T-cell (primary cell): ENCODE measurements around the gene DIP2C. TPM values are rescaled to one million over a fixed set of nuclear protein-coding genes. Genes with fewer than 3 reads are reported as not detected.

Experiments
- ATAC-seq, 4 experiments: fragments of 200-7000 bp in 3 of 4; fragments of 150-1000 bp in 1 of 4; cut with Tn5 transposase; replicated peaks in 1 of 4; 1 replicate in 3 of 4; 2 replicates in 1 of 4; pipeline ENCODE4 v1.10.0; 2021; ENCODE audit warnings: moderate library complexity in 3 of 4, mild to moderate bottlenecking in 2 of 4, moderate number of reproducible peaks in 1 of 4
- CTCF ChIA-PET, 2 donors: fragments of 300-600 bp; sonication (Branson Sonifier 250); formaldehyde crosslinking; loops; one replicate each; lab custom pipeline; 2022; ENCODE audit warnings: antibody characterized with exemption in 2 of 2; lab: Charles Lee
- POLR2A ChIA-PET, 2 donors: fragments of 300-600 bp; sonication (Branson Sonifier 250); formaldehyde crosslinking; loops; one replicate each; lab custom pipeline; 2022; ENCODE audit warnings: antibody characterized with exemption in 2 of 2; lab: Charles Lee
- DNase-seq, 35 experiments: peaks; one replicate each; pipeline versions ENCODE4 v3.0.0 to v3.0.0-alpha.2; 2013 to 2023
- H3K27ac ChIP-seq: one replicate; pipeline ENCODE4 v1.5.1; 2013; ENCODE audit warnings: low read length
- H3K27me3 ChIP-seq, 2 experiments: replicated peaks in 1 of 2; 1 replicate in 1 of 2; 2 replicates in 1 of 2; pipeline versions ENCODE4 v1.6.1 to v1.7.0; 2013; ENCODE audit warnings: low read length in 1 of 2, mixed read lengths in 1 of 2; ENCODE audit not compliant: control insufficient read depth in 2 of 2, insufficient read depth in 2 of 2; ENCODE audit errors: extremely low read depth in 1 of 2
- H3K36me3 ChIP-seq, 2 donors: 1 replicate in 1 of 2; 2 replicates in 1 of 2; pipeline versions ENCODE4 v1.6.1 to v1.7.0; 2013; ENCODE audit warnings: low read length in 1 of 2; ENCODE audit not compliant: control insufficient read depth in 2 of 2, insufficient read depth in 1 of 2; ENCODE audit errors: extremely low read depth in 1 of 2
- H3K4me1 ChIP-seq, 2 experiments: 1 replicate in 1 of 2; 2 replicates in 1 of 2; pipeline versions ENCODE4 v1.6.1 to v1.7.0; 2013; ENCODE audit warnings: low read length in 2 of 2, mixed read lengths in 1 of 2; ENCODE audit not compliant: insufficient read depth in 2 of 2, control insufficient read depth in 1 of 2; ENCODE audit errors: extremely low read depth in 1 of 2
- H3K4me3 ChIP-seq, 2 donors: 1 replicate in 1 of 2; 2 replicates in 1 of 2; pipeline versions ENCODE4 v1.5.1 to v1.7.0; 2013; ENCODE audit warnings: mild to moderate bottlenecking in 2 of 2, low read length in 1 of 2, moderate library complexity in 1 of 2; ENCODE audit not compliant: control insufficient read depth in 1 of 2; ENCODE audit errors: extremely low read depth in 1 of 2
- H3K9me3 ChIP-seq: 2 replicates; pipeline ENCODE4 v1.7.0; 2013
- H3K27ac Mint-ChIP-seq, 2 donors: one replicate each; pipeline ENCODE4 v1.8.0; 2020 to 2021; ENCODE audit warnings: mild to moderate bottlenecking in 2 of 2, mixed read lengths in 2 of 2
- H3K27me3 Mint-ChIP-seq, 2 donors: one replicate each; pipeline ENCODE4 v1.8.0; 2021 to 2022; ENCODE audit warnings: mixed read lengths in 2 of 2
- H3K36me3 Mint-ChIP-seq: one replicate; pipeline ENCODE4 v1.8.0; 2021; ENCODE audit warnings: mixed read lengths
- H3K4me1 Mint-ChIP-seq, 3 donors: one replicate each; pipeline ENCODE4 v1.8.0; 2020 to 2022; ENCODE audit warnings: mixed read lengths in 3 of 3, mild to moderate bottlenecking in 1 of 3
- H3K4me3 Mint-ChIP-seq, 3 donors: one replicate each; pipeline ENCODE4 v1.8.0; 2020 to 2022; ENCODE audit warnings: mild to moderate bottlenecking in 3 of 3, mixed read lengths in 3 of 3, moderate library complexity in 3 of 3
- H3K9me3 Mint-ChIP-seq, 3 donors: one replicate each; pipeline ENCODE4 v1.8.0; 2020 to 2022; ENCODE audit warnings: mixed read lengths in 3 of 3
- WGBS: methylation state at CpG from one replicate; pipeline ENCODE4 v1.1.5; 2013; ENCODE audit warnings: missing lambda C conversion rate; ENCODE audit not compliant: insufficient coverage; 5-methylcytosine and 5-hydroxymethylcytosine counted together
- total RNA-seq, 35 experiments: library from RNA in 6 of 35; stranded (reverse) in 6 of 35; fragments of 120-200 nt in 1 of 35; gene quantifications; one replicate each; pipeline versions ENCODE4 v1.2.1 to v1.2.4 and lab custom pipeline; 2013 to 2026

DIP2C gene
- total RNA-seq, 5 donors from 2014 or later (not counting 1 experiment from before 2014, with no cell fraction given): 2.7 to 7.4 (median 4.5) TPM

GRCh38 chr10:381346-381745 is 308.1 kb downstream of the DIP2C start:
- ATAC-seq (no peak), DNase-seq (no peak)
- Histone ChIP-seq H3K27me3 (peaks cover 0 to 7% of the 10 kb centered on the region in 2 experiments), H3K4me1 (peaks cover 11 to 12% of the 10 kb centered on the region in 2 experiments), H3K9me3 (no peaks in the 10 kb centered on the region), H3K36me3 (no peaks in the 10 kb centered on the region), H3K27ac (peak overlapping the region; percentile 6), H3K4me3 (no peak overlapping the region)
- ChIA-PET POLR2A (no interaction called here), CTCF (no interaction called here)
- Mint-ChIP-seq H3K9me3 (peaks cover 0 to 4% (median 4%) of the 10 kb centered on the region in 3 donors), H3K27ac (peak overlapping the region; percentile 76 to 81), H3K36me3 (peaks cover 32% of the 10 kb centered on the region), H3K4me3 (peak overlapping the region in 1 of 3 donors; percentile 41), H3K27me3 (no peaks in the 10 kb centered on the region), H3K4me1 (peaks cover 23% of the 10 kb centered on the region in 3 donors)
- WGBS: 94% methylated on average over 9 of the region's 10 CpGs

- H3K36me3 ChIP-seq: peaks cover 0 to 2% of the 10 kb centered on the region in 2 donors
Measured at GRCh38 chr10:380313-380940, 309.0 kb downstream of the DIP2C start.

GRCh38 chr10:378930-379704 is 310.4 kb downstream of the DIP2C start:
- H3K36me3 ChIP-seq: peaks cover 0 to 4% of the 10 kb centered on the region in 2 donors
- no peaks in the 10 kb centered on the region for H3K9me3 ChIP-seq
- WGBS: 91% methylated on average over 9 of the region's 16 CpGs

More at GRCh38 chr10:380313-380940, 309.0 kb downstream of the DIP2C start:
- CTCF ChIA-PET: no interaction called here
- POLR2A ChIA-PET: no interaction called here
- Histone ChIP-seq H3K27me3 (peaks cover 0 to 7% of the 10 kb centered on the region in 2 experiments), H3K27ac (no peak overlapping the region), H3K9me3 (no peaks in the 10 kb centered on the region), H3K4me1 (peaks cover 11 to 12% of the 10 kb centered on the region in 2 experiments), H3K4me3 (no peak overlapping the region)
- H3K27me3 Mint-ChIP-seq: no peaks in the 10 kb centered on the region
- WGBS: 93% methylated on average over 15 of the region's 17 CpGs
- H3K4me1 Mint-ChIP-seq: peaks cover 23 to 27% (median 23%) of the 10 kb centered on the region in 3 donors
- peaks cover 0 to 4% (median 4%) of the 10 kb centered on the region in 3 donors for H3K9me3 Mint-ChIP-seq
- H3K4me3 Mint-ChIP-seq: no peak overlapping the region
- H3K27ac Mint-ChIP-seq: no peak overlapping the region
- ATAC-seq (no peak), DNase-seq (no peak)
- H3K36me3 Mint-ChIP-seq: peaks cover 32% of the 10 kb centered on the region

GRCh38 chr10:378230-378929 is 311.1 kb downstream of the DIP2C start:
- CTCF ChIA-PET: no interaction called here
- Mint-ChIP-seq H3K27me3 (no peaks in the 10 kb centered on the region), H3K4me3 (no peak overlapping the region), H3K36me3 (peaks cover 34% of the 10 kb centered on the region), H3K4me1 (peaks cover 23 to 31% (median 23%) of the 10 kb centered on the region in 3 donors), H3K27ac (no peak overlapping the region), H3K9me3 (peaks cover 0 to 4% (median 4%) of the 10 kb centered on the region in 3 donors)
- no peak for ATAC-seq
- DNase-seq: no peak
- Histone ChIP-seq H3K4me3 (no peak overlapping the region), H3K4me1 (peaks cover 11 to 12% of the 10 kb centered on the region in 2 experiments), H3K9me3 (no peaks in the 10 kb centered on the region), H3K36me3 (peaks cover 0 to 4% of the 10 kb centered on the region in 2 donors), H3K27ac (no peak overlapping the region), H3K27me3 (peaks cover 0 to 7% of the 10 kb centered on the region in 2 experiments)
- 86% methylated on average over 13 of the region's 14 CpGs for WGBS
- POLR2A ChIA-PET: no interaction called here

More at GRCh38 chr10:378930-379704, 310.4 kb downstream of the DIP2C start:
- Histone ChIP-seq H3K27me3 (peaks cover 0 to 7% of the 10 kb centered on the region in 2 experiments), H3K4me1 (peaks cover 11 to 12% of the 10 kb centered on the region in 2 experiments), H3K27ac (no peak overlapping the region), H3K4me3 (no peak overlapping the region)
- Mint-ChIP-seq H3K4me3 (no peak overlapping the region), H3K4me1 (peaks cover 23 to 31% (median 23%) of the 10 kb centered on the region in 3 donors), H3K36me3 (peaks cover 41% of the 10 kb centered on the region), H3K27me3 (no peaks in the 10 kb centered on the region), H3K27ac (no peak overlapping the region), H3K9me3 (peaks cover 0 to 4% (median 4%) of the 10 kb centered on the region in 3 donors)
- ATAC-seq (no peak), DNase-seq (no peak)
- CTCF ChIA-PET: no interaction called here
- POLR2A ChIA-PET: no interaction called here

GRCh38 chr10:377228-377627 is 312.2 kb downstream of the DIP2C start:
- WGBS: 100% methylated on average over 2 of the region's 10 CpGs
- H3K27me3 ChIP-seq: peaks cover 0 to 7% of the 10 kb centered on the region in 2 experiments
- Mint-ChIP-seq H3K4me1 (peaks cover 19 to 31% (median 20%) of the 10 kb centered on the region in 3 donors), H3K36me3 (peaks cover 31% of the 10 kb centered on the region), H3K4me3 (peak overlapping the region in 1 of 3 donors; percentile 1), H3K27me3 (no peaks in the 10 kb centered on the region), H3K27ac (no peak overlapping the region), H3K9me3 (peaks cover 0 to 4% (median 4%) of the 10 kb centered on the region in 3 donors)
- DNase-seq (no peak), ATAC-seq (peak in 1 of 4 experiments; percentile 47)
- H3K4me3 ChIP-seq: no peak overlapping the region
- H3K36me3 ChIP-seq: peaks cover 0 to 4% of the 10 kb centered on the region in 2 donors
- H3K27ac ChIP-seq: no peak overlapping the region
- H3K9me3 ChIP-seq: no peaks in the 10 kb centered on the region
- H3K4me1 ChIP-seq: peaks cover 8 to 12% of the 10 kb centered on the region in 2 experiments
- ChIA-PET CTCF (no interaction called here), POLR2A (no interaction called here)
